HG03565 (cell line): ENCODE data around the gene SAV1.
A peak's percentile ranks its signal among the peaks of the same experiment; 100 is the strongest.
"Not testable (repeated sequence)": the region's sequence is repeated elsewhere in the genome, so short reads cannot be mapped to it uniquely, and the experiment has no call there.

ENCODE experiments used
- ATAC-seq: cut with Tn5 transposase; IDR thresholded peaks from one replicate; pipeline ENCODE4 v1.9.1; 2021; ENCODE audit warnings: mild to moderate bottlenecking, moderate library complexity; ENCODE audit not compliant: unreplicated experiment

The SAV1 gene

GRCh38 chr14:50666772-50667683, 1.1 kb downstream of the SAV1 start:
- ATAC-seq: no peak

- not testable (repeated sequence) for ATAC-seq
Observed at GRCh38 chr14:50665300-50665699, 2.8 kb downstream of the SAV1 start.

GRCh38 chr14:50664579-50664978, 3.5 kb downstream of the SAV1 start:
- not testable (repeated sequence) for ATAC-seq

DNA sequence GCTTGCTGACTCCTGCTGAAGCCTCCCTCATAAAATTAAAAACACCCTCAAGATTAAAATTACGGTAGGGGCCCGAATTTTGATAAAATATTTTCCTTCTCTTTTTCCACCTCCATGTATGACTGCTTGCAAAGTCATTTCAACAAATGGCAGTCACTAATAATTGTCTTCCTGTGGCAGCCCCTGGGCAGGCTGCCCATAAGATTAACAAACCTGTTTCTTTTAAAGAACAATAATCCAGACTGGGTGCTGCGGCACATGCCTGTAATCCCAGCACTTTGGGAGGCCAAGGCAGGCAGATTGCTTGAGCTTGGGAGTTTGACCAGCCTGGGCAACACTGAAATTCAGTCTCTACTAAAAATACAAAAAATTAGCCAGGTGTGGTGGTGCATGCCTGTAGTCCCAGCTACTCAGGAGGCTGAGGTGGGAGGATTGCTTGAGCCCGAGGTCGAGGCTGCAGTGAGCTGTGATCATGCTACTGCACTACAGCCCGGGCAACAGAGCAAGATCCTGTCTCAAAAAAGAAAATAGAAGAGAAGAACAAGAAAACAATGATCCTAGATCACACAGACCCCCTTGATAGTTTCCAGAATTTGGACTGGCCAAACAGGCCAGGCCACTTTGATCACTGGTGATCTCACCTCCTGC, 8.7 kb downstream of the SAV1 start:
- ATAC-seq: no peak

DNA sequence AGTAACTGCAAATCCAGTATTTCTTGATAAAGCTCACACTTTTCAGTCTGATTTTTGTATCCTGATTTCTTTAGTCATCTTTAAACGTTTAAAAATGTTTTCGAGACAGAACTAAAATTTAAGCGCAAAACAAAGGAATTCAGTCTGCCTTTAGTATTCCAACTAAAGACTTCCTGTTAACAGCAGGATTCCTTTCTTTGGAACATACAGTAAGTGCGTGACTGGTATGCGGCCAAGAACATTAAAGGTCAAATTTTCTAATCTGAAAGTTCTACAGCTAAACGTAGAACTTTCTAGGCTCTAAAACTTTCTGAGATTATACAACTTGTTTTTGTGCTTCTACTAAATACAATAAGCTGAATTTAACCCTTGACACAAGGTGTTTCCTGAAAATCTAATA, 9.9 kb downstream of the SAV1 start:
- no peak for ATAC-seq

DNA sequence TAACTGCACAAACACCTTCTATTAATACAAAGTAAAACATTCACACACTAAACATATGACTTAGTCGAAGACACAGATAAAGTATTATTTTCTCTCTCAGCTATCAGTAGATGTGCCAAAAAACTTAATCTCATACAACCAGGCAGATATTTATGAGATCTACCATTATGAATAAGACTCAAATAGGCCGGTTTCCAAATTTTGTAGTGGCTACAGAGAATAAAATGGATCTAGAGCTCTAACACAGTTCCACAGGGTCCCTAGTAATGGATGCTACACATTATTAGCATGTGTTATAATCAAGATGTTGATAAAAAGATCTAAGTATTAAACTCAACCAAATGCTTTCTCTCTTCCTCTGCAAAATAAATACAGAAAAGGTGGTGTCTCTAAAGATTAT, 10.4 kb downstream of the SAV1 start:
- ATAC-seq: no peak

DNA sequence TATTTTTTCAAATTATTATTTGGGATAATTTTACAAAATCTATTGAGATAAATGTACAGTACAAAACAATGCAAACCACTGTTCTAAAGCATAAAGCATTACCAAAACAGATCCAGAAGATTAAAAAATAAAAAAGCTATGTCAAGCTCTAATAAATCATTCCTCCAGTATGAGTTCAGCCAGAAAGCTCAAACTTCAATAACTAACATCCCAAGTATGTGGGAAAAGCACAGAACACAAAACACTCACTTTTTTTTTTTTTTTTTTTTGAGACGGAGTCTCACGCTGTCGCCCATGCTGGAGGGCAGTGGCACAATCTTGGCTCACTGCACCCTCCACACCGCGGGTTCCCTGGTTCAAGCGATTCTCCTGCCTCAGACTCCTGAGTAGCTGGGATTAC, 11.3 kb downstream of the SAV1 start:
- no peak for ATAC-seq

DNA sequence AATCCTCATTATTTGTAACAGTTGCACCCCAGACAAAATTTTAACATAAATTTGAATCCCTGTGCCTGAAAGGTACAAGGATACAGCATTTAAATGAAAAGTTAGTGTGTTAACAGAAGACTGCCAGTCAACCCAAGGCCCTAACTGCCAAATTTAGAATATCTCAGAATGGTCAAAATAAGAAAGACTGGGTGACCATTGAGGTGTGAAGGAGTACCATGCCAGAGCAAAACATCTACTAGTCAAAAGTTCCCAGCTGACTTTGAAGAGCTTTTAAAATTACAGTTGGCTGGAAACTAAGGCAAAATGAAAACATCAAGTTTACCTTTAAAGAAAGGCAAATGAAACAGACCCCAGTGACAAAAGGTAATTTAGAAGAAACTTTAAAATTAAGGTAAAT, 18.4 kb downstream of the SAV1 start:
- peak; percentile 36 for ATAC-seq

- ATAC-seq: no peak
Observed at GRCh38 chr14:50647753-50648152, 20.4 kb downstream of the SAV1 start.

DNA sequence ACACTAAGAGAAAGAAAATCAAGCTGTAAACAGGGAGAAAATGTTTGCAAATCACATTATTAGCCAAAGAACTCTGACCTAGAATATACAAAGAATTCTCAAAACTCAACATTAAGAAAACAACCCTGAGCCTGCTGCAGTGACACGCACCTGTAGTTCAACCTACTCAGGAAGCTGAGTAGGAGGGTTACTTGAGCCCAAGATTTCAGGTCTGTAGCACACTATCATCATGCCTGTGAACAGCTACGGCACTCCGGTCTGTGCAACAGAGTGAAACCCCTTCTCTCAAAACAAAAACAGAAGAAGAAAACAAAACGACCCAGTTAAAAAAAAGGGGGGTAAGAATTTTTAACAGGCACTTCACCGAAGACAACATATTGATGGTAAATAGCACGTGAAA, 20.8 kb downstream of the SAV1 start:
- ATAC-seq: peak; percentile 88

DNA sequence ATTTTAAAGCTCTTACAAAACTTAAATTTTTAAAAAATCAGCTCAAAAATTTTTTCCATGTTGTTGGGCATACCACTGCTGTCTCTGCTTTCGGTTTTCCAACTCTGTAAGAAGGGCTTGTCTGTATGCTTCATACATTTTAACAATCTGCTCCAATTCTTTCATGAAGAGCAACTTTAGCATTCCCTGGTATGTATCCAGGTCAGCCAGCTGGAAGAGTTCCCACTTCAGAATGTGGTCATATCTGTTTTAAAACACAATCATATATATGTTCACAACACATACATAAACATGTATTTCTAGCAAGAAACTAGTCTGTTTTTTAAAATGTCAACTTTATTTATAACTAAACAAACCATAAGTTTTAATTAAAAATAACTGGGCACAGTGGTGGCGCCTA, 33.0 kb downstream of the SAV1 start:
- no peak for ATAC-seq

DNA sequence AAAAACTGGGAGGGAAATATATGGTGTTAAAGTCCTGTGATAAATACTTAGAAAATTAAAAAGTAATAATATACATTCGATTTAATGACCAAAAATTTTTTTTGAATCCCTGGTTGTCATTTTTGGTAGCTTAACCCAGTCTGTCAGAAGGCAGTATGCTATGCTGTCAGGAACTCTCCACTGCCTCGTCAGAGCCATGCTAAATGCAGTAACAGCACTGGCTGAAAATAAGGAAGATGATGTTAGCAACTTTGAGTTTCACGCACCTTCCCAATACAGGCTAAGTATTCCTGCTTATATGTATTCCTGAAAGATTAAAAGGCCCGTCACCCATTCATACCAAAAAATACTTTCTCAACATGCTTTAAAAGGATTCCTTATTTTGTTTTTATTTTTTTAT, 34.2 kb downstream of the SAV1 start:
- no peak for ATAC-seq

DNA sequence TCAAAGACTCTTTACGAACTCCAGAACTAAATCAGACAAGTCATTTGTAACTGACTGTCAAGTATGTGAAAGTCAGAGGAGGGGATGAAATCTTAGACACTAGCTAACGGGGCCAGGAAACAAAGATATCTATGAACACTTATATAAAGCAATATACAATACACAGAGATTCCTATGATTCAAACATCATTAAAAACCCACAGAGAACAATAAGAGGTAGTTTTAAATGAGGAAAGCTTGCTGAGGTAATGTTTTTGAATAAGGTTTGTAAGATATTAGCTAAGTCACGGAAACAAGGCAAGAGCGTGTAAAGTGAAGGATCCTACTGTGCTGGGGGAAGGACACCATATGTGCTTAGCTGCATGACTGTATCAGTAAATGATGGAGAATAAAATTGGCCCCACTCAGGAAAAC, 36.7 kb downstream of the SAV1 start:
- no peak for ATAC-seq

DNA sequence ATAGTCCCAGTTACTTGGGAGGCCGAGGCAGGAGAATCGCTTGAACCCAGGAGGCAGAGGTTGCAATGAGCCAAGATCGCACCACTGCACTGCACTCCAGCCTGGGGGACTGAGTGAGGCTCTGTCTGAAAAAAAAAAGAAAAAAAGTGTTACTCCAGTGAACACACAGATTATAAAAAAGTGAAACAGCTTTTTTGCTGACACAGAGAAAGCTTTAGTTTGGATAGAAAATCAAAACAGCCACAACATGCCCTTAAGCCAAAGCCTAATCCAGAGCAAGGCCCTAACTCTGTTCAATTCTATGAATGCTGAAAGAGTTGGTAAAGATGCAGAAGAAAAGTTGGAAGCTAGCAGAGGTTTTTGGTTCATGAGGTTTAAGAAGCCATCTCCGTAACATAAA, 43.2 kb downstream of the SAV1 start:
- not testable (repeated sequence) for ATAC-seq

DNA sequence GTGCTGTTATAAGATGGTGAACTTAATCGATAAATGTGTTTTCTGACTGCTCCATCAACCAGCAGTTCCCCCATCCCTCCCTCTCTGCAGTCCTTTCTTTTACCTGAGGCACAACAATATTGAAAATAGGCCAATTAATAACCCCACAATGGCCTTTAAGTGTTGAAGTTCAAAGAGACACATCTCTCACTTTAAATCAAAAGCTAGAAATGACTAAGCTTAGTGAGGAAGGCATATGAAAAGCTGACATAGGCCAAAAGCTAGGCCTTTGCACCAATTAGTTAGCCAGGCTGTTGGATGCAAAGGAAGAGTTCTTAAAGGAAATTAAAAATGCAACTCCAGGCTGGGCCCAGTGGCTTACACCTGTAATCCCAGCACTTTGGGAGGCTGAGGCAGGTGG, 43.7 kb downstream of the SAV1 start:
- ATAC-seq: no peak

DNA sequence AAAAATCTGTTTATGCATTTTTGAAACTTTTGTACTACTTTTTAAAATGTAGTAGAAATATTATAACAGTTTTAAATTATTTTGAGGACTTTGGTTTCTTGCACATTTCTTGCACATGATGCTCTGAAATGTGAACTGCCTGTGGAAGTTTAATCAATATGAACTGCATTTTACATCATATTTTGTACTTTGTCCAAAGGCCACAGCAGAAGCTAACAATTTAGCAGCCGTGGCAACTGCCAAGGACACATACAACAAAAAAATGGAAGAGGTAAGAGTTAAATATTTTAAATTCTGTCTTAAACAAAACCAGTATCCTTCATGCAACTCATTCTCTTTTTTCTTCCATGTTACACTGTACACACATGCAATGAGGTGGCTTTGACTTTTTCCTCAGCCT, 45.1 kb downstream of the SAV1 start:
- ATAC-seq: no peak

DNA sequence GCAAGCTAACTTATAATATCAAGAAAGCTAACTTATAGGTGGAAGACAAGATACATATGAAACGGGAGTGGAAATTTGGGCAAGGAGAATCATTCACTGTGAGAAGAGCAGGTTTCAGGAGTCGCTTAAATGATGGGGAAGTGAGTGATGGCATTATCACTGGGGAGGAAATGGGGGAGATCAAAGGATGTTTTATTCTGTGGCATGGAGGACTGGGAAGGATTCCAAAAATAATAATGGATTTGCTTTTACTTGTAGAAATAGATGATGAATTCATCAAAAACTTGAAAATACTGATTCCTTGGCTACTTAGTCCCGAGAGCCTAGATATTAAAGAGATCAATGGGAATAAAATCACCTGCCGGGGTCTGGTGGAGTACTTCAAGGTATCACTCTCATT, 47.8 kb downstream of the SAV1 start:
- ATAC-seq: no peak

- no peak for ATAC-seq
Observed at GRCh38 chr14:50619569-50620141, 48.5 kb downstream of the SAV1 start.

DNA sequence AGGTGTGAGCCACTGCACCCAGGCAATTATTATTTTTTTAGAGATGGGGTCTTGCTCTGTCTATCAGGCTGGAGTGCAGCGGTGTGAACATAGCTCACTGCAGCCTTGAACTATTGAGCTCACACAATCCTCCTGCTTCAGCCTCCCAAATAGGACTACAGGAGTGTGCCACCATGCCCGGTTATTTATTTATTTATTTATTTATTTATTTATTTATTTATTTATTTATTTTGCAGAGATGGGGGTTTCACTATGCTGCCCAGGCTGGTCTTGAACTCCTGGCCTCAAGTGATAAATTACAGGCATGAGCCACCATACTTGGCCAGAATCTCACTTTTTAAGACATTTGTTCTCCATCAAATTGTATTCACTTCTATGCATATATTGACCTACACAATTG, 51.8 kb downstream of the SAV1 start:
- no peak for ATAC-seq

- no peak for ATAC-seq
Observed at GRCh38 chr14:50615552-50615951, 52.6 kb downstream of the SAV1 start.

GRCh38 chr14:50615056-50615455, 53.0 kb downstream of the SAV1 start:
- ATAC-seq: no peak

- no peak for ATAC-seq
Observed at GRCh38 chr14:50612806-50613205, 55.3 kb downstream of the SAV1 start.
